ENCODE results near the gene NPL. TPM values are rescaled to one million over a fixed set of nuclear protein-coding genes. Genes with fewer than 3 reads are reported as not detected.

NPL gene
- total RNA-seq, 1 donor from 2014 or later: 19.3 TPM

DNA sequence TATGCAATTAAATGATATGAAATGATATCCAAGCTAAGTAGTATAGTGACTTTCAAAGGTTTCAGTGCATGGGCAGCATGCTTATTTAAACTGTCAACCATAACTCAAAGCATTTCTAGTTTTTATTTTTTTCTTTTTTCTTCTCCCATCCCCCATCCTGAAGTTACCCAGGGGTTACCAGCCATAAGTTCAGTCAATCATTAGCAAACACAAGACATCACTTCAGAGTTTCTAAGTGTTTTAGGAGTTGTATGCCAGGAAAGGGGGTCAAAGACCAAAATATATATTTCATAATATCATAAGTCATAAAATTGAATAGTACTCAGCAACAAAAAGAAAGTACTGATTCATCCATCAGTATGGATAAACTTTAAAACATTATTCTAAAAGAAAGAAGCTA lies 78.3 kb downstream of the NPL start:
- no peak for DNase-seq (ENCODE audit: low spot score)

DNA sequence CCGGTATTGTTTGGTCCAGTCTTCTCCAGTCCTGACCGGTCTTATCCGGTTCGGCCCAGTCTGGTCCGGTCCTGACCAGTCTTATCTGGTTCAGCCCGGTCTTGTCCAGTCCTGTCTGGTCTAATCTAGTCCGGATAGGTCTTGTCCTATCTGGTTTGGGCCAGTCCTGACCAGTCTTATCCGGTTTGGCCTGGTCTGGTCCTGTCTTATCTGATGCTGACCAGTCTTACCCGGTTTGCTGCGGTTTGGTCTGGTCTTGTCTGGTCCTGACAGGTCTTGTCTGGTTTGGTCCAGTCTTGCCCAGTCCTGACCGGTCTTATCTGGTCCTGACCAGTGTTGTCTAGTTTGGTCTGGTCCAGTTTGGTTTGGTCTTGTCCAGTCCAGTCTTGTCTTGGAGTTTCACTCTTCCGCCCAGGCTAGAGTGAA lies 79.7 kb downstream of the NPL start:
- DNase-seq (ENCODE audit: low spot score): no peak

DNA sequence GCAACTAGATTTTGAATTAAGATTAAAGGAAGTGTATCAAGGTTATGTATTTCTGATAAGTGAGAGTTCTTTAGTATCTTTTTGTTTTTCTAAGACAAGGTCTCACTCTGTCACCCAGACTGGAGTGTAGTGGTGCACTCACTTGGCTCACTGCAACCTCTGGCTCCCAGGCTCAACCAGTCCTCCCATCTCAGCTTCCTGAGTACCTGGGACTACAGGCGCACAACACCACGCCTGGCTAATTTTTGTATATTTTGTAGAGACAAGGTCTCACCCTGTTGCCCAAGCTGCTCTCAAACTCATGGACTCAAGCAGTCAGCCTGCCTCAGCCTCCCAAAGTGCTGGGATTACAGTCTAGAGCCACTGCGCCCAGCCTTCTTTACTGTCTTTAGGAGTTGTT lies 83.3 kb downstream of the NPL start:
- no peak for DNase-seq (ENCODE audit: low spot score)

DNA sequence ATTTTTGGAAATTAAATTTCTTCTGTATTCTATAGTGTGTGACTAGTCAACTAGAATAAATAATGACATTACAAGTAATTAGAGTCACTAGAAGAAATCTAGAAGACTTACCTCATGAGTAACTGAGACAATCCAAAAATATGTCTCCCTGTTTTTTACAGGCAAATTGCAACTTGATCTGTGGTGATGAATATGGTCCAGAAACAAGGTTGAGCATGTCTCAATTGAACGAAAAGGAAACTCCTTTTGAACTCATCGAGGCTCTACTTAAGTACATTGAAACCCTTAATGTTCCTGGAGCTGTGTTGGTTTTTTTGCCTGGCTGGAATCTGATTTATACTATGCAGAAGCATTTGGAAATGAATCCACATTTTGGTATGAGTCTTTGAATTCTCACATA lies 86.3 kb downstream of the NPL start:
- no peak for DNase-seq (ENCODE audit: low spot score)

DNA sequence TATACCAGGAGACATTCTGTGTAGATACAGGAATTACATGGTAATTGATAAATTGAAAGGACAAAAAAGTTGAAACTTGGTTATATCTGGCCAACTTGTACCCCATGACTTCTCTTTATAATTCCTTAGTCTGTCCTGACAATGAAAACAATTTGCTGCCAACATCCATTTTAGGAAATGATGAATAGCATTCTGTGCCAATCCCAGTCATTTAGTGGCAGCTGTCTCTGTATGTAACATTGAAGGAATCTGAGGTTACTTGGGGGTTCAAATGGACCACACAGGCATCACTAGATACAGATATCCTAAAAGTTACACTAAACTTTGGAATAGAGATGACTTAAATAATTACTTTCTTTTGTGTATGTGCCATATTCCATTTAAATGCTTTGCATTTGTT lies 87.8 kb downstream of the NPL start:
- DNase-seq (ENCODE audit: low spot score): no peak

DNA sequence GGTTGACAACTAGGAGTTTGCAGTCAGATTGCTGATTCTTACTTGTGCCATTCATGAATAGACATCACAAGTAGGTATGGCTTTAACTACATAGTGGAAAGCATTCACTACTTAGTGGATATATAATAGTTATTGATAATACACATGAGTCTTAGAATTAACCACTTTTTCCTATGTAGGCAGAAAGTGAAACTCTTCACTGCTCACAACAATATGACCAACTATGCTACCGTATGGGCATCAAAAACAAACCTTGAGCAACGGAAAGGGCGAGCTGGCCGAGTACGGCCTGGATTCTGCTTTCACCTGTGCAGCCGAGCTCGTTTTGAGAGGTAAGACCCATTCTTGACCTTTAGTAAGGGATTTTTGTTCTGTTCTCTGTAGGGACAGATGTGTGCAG lies 88.3 kb downstream of the NPL start:
- DNase-seq (ENCODE audit: low spot score): no peak

Other genes starting within 250 kb of the NPL start
- gene RNASEL, start 200.5 kb upstream of the NPL start, total RNA-seq: 16.7 TPM
- gene RGS16, start 185.4 kb upstream of the NPL start, total RNA-seq: 5.8 TPM
- 0.03 TPM for gene RGS8, start 105.2 kb upstream of the NPL start, total RNA-seq
- 113 TPM for gene DHX9, start 49.6 kb downstream of the NPL start, total RNA-seq
- gene SHCBP1L, start 163.4 kb downstream of the NPL start, total RNA-seq: not detected
- 140 TPM for gene LAMC1, start 233.6 kb downstream of the NPL start, total RNA-seq